Measurements from ENCODE around the gene TPSAB1. TPM values are rescaled to one million over a fixed set of nuclear protein-coding genes. Genes with fewer than 3 reads are reported as not detected.

The TPSAB1 gene
- polyA plus RNA-seq, 3 donors, result not detected

DNA sequence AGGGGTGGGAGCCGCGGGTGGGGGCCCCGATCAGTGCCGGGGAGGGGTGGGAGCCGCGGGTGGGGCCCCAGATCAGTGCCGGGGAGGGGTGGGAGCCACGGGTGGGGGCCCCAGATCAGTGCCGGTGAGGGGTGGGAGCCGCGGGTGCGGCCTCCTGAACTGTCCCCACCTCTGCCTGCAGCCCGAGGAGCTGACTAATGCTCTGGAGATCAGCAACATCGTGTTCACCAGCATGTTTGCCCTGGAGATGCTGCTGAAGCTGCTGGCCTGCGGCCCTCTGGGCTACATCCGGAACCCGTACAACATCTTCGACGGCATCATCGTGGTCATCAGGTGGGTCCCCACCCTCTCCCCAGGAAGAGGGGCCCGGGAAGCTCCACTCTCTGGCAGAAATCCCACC, 35.6 kb upstream of the TPSAB1 start:
- Histone ChIP-seq H3K9me3 (replicated peaks in 1 of 2; ENCODE audit: control insufficient read depth in 1 of 2, insufficient read depth in 1 of 2, low read length in 2 of 2) (peaks cover 0 to 2% of the 10 kb centered on the region in 2 donors), H3K36me3 (replicated peaks in 1 of 2; ENCODE audit: control insufficient read depth in 1 of 2, insufficient read depth in 2 of 2, low read length in 2 of 2) (no peaks in the 10 kb centered on the region), H3K4me1 (ENCODE audit: control insufficient read depth in 1 of 2, insufficient read depth in 2 of 2, low read length in 2 of 2) (no peaks in the 10 kb centered on the region), H3K4me3 (replicated peaks in 1 of 3; ENCODE audit: low read depth in 2 of 3, low read length in 3 of 3) (no peak overlapping the region), H4K20me1 (ENCODE audit: insufficient read depth, low read length) (no peaks in the 10 kb centered on the region), H2AFZ (ENCODE audit: insufficient read depth, low read depth, low read length, poor library complexity, severe bottlenecking) (no peak overlapping the region), H3K9ac (ENCODE audit: insufficient read depth, low read length, poor library complexity, severe bottlenecking) (no peak overlapping the region), H3K27ac (ENCODE audit: low read depth in 1 of 2, low read length in 2 of 2) (no peak overlapping the region), H3K79me2 (ENCODE audit: insufficient read depth, low read length) (no peaks in the 10 kb centered on the region), H3K27me3 (ENCODE audit: control insufficient read depth in 2 of 2, insufficient read depth in 2 of 2, low read length in 2 of 2) (no peaks in the 10 kb centered on the region), H3K4me2 (replicated peaks; ENCODE audit: extremely low read depth, low read length, poor library complexity, severe bottlenecking) (no peak overlapping the region)
- WGBS (ENCODE audit: insufficient coverage), result 89% methylated on average over 15 of the region's 21 CpGs
- no peak for DNase-seq
- H3K36me3 Mint-ChIP-seq, result no peaks in the 10 kb centered on the region
- H3K4me1 Mint-ChIP-seq, result no peaks in the 10 kb centered on the region
- no peaks in the 10 kb centered on the region for H3K27me3 Mint-ChIP-seq (ENCODE audit: low read depth in 3 of 3)
- peaks cover 0 to 6% (median 2%) of the 10 kb centered on the region in 7 donors for H3K9me3 Mint-ChIP-seq
- no peak overlapping the region for H3K4me3 Mint-ChIP-seq
- TF ChIP-seq, protein P1, sequence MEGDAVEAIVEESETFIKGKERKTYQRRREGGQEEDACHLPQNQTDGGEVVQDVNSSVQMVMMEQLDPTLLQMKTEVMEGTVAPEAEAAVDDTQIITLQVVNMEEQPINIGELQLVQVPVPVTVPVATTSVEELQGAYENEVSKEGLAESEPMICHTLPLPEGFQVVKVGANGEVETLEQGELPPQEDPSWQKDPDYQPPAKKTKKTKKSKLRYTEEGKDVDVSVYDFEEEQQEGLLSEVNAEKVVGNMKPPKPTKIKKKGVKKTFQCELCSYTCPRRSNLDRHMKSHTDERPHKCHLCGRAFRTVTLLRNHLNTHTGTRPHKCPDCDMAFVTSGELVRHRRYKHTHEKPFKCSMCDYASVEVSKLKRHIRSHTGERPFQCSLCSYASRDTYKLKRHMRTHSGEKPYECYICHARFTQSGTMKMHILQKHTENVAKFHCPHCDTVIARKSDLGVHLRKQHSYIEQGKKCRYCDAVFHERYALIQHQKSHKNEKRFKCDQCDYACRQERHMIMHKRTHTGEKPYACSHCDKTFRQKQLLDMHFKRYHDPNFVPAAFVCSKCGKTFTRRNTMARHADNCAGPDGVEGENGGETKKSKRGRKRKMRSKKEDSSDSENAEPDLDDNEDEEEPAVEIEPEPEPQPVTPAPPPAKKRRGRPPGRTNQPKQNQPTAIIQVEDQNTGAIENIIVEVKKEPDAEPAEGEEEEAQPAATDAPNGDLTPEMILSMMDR (IDR thresholded peaks at IDR 0.05), result no peak
- intact Hi-C loops (cut with micrococcal nuclease), result no loop called here
- no peak overlapping the region for H3K27ac Mint-ChIP-seq

DNA sequence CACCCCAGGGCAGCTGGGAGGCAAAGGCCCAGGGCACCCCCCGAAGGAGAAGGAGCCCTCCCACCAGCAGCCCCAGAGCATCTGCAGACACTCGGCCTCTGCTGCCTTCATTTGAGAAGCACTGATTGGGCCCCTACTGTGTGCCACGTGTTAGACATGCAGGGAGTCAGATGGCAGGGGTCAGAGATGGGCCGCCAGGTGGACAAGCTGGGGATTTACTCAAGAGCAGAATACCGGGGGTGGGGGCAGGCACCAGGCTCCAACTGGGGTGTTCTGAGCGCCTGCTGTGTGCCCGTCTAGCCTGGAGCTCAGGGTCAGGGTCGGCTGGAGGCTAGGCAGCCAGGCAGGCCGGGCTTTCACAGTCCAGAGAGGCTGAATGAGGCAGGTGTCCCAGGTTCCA, 34.2 kb upstream of the TPSAB1 start:
- TF ChIP-seq, protein P1 (IDR thresholded peaks at IDR 0.05), result no peak
- no peak overlapping the region for H2AFZ ChIP-seq (ENCODE audit: insufficient read depth, low read depth, low read length, poor library complexity, severe bottlenecking)
- no peaks in the 10 kb centered on the region for H3K4me1 ChIP-seq (ENCODE audit: control insufficient read depth in 1 of 2, insufficient read depth in 2 of 2, low read length in 2 of 2)
- no peak for DNase-seq
- H3K9me3 ChIP-seq (replicated peaks in 1 of 2; ENCODE audit: control insufficient read depth in 1 of 2, insufficient read depth in 1 of 2, low read length in 2 of 2), result no peaks in the 10 kb centered on the region
- Mint-ChIP-seq H3K4me3 (no peak overlapping the region), H3K4me1 (no peaks in the 10 kb centered on the region), H3K9me3 (peaks cover 0 to 3% (median 0%) of the 10 kb centered on the region in 7 donors), H3K27ac (no peak overlapping the region), H3K36me3 (no peaks in the 10 kb centered on the region), H3K27me3 (ENCODE audit: low read depth in 3 of 3) (no peaks in the 10 kb centered on the region)
- 84% methylated on average over 8 of the region's 9 CpGs for WGBS (ENCODE audit: insufficient coverage)
- intact Hi-C loops (cut with micrococcal nuclease), result no loop called here
- no peaks in the 10 kb centered on the region for H3K27me3 ChIP-seq (ENCODE audit: control insufficient read depth in 2 of 2, insufficient read depth in 2 of 2, low read length in 2 of 2)
- no peaks in the 10 kb centered on the region for H4K20me1 ChIP-seq (ENCODE audit: insufficient read depth, low read length)
- H3K4me3 ChIP-seq (replicated peaks in 1 of 3; ENCODE audit: low read depth in 2 of 3, low read length in 3 of 3), result no peak overlapping the region
- no peak overlapping the region for H3K27ac ChIP-seq (ENCODE audit: low read depth in 1 of 2, low read length in 2 of 2)
- H3K36me3 ChIP-seq (replicated peaks in 1 of 2; ENCODE audit: control insufficient read depth in 1 of 2, insufficient read depth in 2 of 2, low read length in 2 of 2), result no peaks in the 10 kb centered on the region
- no peak overlapping the region for H3K9ac ChIP-seq (ENCODE audit: insufficient read depth, low read length, poor library complexity, severe bottlenecking)
- H3K79me2 ChIP-seq (ENCODE audit: insufficient read depth, low read length), result no peaks in the 10 kb centered on the region
- no peak overlapping the region for H3K4me2 ChIP-seq (replicated peaks; ENCODE audit: extremely low read depth, low read length, poor library complexity, severe bottlenecking)
